ENCODE results near the gene PIK3C2A.
A peak's percentile ranks its signal among the peaks of the same experiment; 100 is the strongest.

PIK3C2A gene

GRCh38 chr11:17208257-17208999, 642 bp upstream of the PIK3C2A start:
- Histone ChIP-seq H3K4me1 (ENCODE audit: control insufficient read depth in 1 of 2, insufficient read depth in 1 of 2, low read depth in 1 of 2, low read length in 1 of 2) (peaks cover 21% of the 10 kb centered on the region in 2 experiments), H3K27ac (peak overlapping the region; percentile 83), H3K4me3 (ENCODE audit: low read depth in 1 of 2, low read length in 1 of 2) (peak overlapping the region; percentile 75 to 89), H3K9me3 (no peaks in the 10 kb centered on the region), H3K27me3 (peaks cover 8% of the 10 kb centered on the region), H3K36me3 (no peaks in the 10 kb centered on the region)
- no peak for TF ChIP-seq CTCF (IDR thresholded peaks at IDR 0.05)

- Histone ChIP-seq H3K27ac (no peak overlapping the region), H3K4me3 (ENCODE audit: low read depth in 1 of 2, low read length in 1 of 2) (peak overlapping the region in 1 of 2 experiments; percentile 75)
- no peak for TF ChIP-seq CTCF (IDR thresholded peaks at IDR 0.05)
Measured at GRCh38 chr11:17206463-17206862, 1.3 kb downstream of the PIK3C2A start.

GRCh38 chr11:17197431-17197898, 10.3 kb downstream of the PIK3C2A start:
- Histone ChIP-seq H3K9me3 (no peaks in the 10 kb centered on the region), H3K4me3 (ENCODE audit: low read depth in 1 of 2, low read length in 1 of 2) (no peak overlapping the region), H3K4me1 (ENCODE audit: control insufficient read depth in 1 of 2, insufficient read depth in 1 of 2, low read depth in 1 of 2, low read length in 1 of 2) (no peaks in the 10 kb centered on the region), H3K36me3 (peaks cover 5% of the 10 kb centered on the region), H3K27ac (no peak overlapping the region), H3K27me3 (no peaks in the 10 kb centered on the region)
- TF ChIP-seq CTCF (IDR thresholded peaks at IDR 0.05) = no peak

More at GRCh38 chr11:17206463-17206862, 1.3 kb downstream of the PIK3C2A start:
- Histone ChIP-seq H3K9me3 (no peaks in the 10 kb centered on the region), H3K27me3 (peaks cover 8% of the 10 kb centered on the region), H3K4me1 (ENCODE audit: control insufficient read depth in 1 of 2, insufficient read depth in 1 of 2, low read depth in 1 of 2, low read length in 1 of 2) (peaks cover 21% of the 10 kb centered on the region in 2 experiments), H3K36me3 (no peaks in the 10 kb centered on the region)

- Histone ChIP-seq H3K27ac (no peak overlapping the region), H3K9me3 (no peaks in the 10 kb centered on the region), H3K27me3 (no peaks in the 10 kb centered on the region), H3K4me3 (ENCODE audit: low read depth in 1 of 2, low read length in 1 of 2) (no peak overlapping the region), H3K36me3 (no peaks in the 10 kb centered on the region), H3K4me1 (ENCODE audit: control insufficient read depth in 1 of 2, insufficient read depth in 1 of 2, low read depth in 1 of 2, low read length in 1 of 2) (no peaks in the 10 kb centered on the region)
- no peak for TF ChIP-seq CTCF (IDR thresholded peaks at IDR 0.05)
Measured at GRCh38 chr11:17188675-17189074, 19.1 kb downstream of the PIK3C2A start.

- Histone ChIP-seq H3K4me3 (ENCODE audit: low read depth in 1 of 2, low read length in 1 of 2) (no peak overlapping the region), H3K4me1 (ENCODE audit: control insufficient read depth in 1 of 2, insufficient read depth in 1 of 2, low read depth in 1 of 2, low read length in 1 of 2) (no peaks in the 10 kb centered on the region), H3K27ac (no peak overlapping the region), H3K36me3 (no peaks in the 10 kb centered on the region), H3K9me3 (no peaks in the 10 kb centered on the region), H3K27me3 (no peaks in the 10 kb centered on the region)
- no peak for TF ChIP-seq CTCF (IDR thresholded peaks at IDR 0.05)
Measured at GRCh38 chr11:17186932-17187692, 20.7 kb downstream of the PIK3C2A start.

All from neutrophil (primary cell).